Testis (tissue), 2 donors: Measurements from ENCODE around the gene LASP1NB.

ENCODE experiments used
- POLR2A ChIP-seq: fragments of 450-650 bp; IDR thresholded peaks from one replicate; pipeline ENCODE4 v1.6.1; 2017; ENCODE audit warnings: antibody characterized with exemption, mild to moderate bottlenecking, moderate library complexity
- TF ChIP-seq, protein P1 (sequence below), 3 experiments: fragments of 450-650 bp in 2 of 3; fragments of 200-600 bp in 1 of 3; sonication (generic) in 1 of 3; IDR thresholded peaks; one replicate each; pipeline ENCODE4 v1.5.1; 2016 to 2019; ENCODE audit warnings: antibody characterized with exemption in 3 of 3, mild to moderate bottlenecking in 2 of 3, moderate library complexity in 1 of 3

DNA sequence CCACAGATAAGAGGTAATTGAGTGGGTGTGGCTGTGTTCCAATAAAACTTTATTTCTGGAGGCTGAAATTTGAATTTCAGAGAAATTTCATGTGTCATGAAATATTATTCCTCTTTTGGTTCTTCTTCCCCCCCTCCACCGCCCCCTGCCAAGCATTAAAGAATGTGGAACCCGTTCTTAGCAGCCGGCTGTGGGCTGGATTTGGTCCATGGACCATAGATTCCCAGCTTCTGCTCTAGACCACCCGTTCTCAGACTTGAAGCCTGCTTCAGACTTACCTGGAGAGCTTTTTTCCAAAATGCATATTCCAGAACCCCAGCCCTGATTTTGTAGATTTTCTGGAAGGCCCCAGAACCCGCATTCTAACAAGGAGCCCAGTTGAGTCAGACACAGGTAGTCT lies 15.1 kb upstream of the LASP1NB start:
- TF ChIP-seq, protein P1, sequence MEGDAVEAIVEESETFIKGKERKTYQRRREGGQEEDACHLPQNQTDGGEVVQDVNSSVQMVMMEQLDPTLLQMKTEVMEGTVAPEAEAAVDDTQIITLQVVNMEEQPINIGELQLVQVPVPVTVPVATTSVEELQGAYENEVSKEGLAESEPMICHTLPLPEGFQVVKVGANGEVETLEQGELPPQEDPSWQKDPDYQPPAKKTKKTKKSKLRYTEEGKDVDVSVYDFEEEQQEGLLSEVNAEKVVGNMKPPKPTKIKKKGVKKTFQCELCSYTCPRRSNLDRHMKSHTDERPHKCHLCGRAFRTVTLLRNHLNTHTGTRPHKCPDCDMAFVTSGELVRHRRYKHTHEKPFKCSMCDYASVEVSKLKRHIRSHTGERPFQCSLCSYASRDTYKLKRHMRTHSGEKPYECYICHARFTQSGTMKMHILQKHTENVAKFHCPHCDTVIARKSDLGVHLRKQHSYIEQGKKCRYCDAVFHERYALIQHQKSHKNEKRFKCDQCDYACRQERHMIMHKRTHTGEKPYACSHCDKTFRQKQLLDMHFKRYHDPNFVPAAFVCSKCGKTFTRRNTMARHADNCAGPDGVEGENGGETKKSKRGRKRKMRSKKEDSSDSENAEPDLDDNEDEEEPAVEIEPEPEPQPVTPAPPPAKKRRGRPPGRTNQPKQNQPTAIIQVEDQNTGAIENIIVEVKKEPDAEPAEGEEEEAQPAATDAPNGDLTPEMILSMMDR (IDR thresholded peaks at IDR 0.05), result no peak
- TF ChIP-seq POLR2A, result no peak
